GM21515 (cell line): ENCODE data around the gene BBX.

Experiments used
- ATAC-seq: cut with Tn5 transposase; IDR thresholded peaks from one replicate; pipeline ENCODE4 v1.9.1; 2021; ENCODE audit not compliant: unreplicated experiment

BBX gene

DNA sequence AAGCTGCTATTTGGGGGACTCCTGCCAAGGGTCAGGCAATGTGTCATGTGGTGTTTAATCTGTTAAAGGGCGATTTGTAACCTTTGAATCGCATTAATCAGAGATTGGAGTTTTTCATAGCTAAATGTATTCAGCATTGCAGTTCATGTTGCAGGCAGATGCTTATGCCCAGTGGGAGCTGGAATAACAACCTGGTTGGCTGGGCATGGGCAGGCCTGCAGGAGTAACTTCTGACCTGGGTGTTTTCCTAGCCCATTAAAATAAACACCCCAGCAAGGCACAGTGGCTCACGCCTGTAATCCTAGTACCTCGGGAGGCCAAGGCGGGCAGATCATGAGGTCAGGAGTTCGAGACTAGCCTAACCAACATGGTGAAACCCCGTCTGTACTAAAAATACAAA is 268.7 kb downstream of the BBX start:
- ATAC-seq, result no peak

DNA sequence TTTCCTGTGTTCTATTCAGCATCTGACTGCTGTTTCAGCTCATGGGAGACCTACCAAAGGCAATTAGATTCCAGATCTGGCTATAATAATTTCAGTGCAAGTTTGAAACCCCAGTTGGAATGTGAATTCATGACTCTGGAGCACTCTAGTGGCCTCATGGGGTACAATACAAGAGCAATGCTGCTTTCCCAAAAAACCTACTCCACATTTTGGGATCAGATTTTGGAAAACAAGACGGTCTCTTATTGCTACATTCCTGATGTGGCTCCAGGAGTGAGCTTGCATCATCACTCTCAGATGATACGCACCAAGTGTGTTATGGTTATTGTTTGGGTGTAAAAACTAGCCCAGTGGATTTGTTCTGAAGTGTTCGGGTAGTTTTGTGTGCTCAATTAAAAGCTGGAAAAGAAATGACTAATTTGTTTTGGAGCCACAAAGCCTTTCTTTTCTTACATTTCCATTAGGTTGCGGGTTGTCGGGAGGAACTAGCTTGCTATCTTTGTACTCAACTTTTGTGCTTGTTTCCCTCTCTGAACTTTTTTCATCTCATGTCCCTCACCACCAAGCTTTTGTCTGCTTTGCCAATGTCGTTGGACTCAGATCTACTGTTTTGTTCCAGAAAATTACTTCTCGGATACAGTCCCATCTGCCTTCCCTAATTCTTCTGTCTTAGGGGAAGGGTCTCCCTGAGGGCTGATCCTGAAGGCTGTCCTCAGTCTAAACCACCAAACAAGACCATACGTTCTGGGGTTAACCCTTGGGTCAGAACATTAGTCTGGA is 272.1 kb downstream of the BBX start:
- ATAC-seq, result no peak

DNA sequence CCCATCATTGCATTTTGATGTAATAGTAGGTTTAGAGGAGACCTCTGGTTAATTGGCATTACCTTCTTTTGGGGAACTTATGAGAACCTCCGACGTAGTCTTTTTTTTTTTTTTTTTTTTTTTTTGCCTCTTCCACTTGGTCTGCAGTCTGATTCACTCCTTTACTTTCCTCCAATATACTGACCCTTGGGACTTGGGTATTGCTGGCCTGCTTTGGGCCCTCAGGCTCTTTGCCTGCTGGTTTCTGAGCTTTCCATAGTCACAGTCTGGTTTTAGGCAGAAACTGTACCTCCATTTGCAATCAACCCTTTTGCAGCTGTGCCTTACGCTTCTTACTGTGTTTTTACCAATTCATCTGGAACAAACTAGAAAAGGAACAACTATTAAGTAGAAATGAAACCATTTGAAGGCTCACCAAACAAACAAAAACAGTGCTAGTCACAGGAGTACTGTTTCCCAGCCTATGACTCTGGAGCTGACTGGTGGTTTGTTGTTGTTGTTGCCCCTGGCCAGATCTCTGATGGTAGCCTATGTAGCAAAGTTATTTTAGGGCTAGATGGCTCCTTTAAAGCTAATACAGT is 272.8 kb downstream of the BBX start:
- no peak for ATAC-seq

DNA sequence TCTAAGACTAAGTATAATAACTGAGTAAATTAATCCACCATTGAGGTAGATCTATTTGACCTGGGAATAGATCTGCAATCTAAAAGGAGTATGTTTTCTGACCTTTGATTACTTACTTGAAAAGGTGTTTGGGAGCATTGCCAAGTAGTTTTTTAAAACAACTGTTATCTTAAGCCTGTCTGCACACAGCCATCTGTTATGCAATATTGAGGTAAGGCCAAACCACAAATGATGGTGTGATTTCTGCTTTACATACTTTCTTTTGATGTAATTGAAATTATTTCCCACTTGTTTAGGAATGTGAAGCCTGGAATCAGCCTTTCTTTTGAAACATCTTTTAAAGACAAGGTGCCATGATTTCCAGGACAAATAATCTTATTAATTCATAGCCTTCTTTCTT is 274.0 kb downstream of the BBX start:
- no peak for ATAC-seq

DNA sequence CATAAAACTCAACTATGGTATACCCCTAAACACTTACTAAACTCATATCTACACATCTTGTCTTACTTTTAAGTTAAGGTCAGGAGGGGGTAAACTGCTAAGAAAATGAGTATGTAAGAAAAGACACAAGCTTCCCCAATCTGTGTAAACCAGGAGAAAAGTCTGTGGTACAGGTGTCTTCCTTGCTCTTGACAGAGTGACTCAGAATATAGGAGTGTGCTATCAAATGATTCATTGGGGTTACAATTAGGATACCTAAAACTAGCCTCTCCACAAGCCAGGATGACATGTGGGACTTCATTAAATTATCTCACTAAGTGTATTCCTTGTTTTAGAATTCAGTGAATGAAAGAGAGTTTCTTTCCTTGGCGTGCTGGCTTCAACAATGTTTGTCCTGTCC is 274.8 kb downstream of the BBX start:
- no peak for ATAC-seq

DNA sequence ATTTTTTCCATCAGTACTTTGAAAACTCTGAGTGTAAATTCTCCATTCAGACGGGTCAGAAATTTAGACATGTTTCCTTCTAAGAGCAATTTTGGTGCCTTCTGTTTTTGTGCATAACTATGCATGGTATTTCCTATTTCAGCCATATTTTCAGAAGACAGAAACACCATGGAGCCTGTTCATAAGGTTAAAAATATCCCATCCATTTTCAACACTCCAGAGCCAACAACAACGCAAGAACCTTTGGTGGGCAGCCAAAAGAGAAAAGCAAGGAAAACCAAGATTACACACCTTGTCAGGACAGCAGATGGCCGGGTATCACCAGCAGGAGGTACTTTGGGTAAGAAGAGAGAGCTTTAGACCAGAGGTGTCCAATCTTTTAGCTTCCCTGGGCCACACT is 275.6 kb downstream of the BBX start:
- no peak for ATAC-seq

DNA sequence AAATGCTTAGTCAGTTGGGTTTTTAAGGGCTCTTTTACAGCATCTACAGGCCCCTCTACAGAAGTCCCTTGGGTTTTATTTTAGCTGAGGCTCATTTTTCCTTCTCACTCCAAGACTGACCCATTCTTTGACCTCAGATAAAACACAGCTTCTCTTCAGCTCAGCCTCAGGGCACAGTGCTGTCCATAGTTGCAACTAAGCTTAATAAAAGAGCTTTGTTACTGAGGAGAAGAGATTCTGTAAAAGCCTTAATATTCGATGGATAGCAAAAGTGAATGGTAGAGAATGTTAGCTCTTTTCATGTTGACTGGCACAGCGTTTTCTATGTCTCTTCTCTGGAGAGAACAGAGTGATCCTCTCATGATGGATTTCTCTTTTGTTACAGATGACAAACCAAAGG is 277.9 kb downstream of the BBX start:
- ATAC-seq, result no peak

DNA sequence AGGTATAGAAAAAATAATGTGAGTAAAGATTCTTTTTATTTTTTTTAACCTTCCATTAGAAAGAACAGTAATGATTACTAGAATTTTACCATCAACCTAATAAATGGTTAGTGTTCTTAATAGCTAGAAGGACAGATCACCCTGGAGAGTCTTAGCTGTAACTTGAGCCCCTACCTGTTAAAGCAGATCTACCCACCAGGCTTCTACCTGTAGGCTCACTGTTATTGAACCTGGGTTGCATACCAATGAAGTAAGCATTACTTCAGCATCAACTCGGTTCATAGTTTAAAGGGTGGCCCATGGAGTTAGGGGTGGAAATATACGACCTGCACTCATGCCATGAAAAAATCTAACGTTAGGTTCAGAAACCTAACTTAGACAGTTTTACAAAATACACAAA is 280.4 kb downstream of the BBX start:
- no peak for ATAC-seq

DNA sequence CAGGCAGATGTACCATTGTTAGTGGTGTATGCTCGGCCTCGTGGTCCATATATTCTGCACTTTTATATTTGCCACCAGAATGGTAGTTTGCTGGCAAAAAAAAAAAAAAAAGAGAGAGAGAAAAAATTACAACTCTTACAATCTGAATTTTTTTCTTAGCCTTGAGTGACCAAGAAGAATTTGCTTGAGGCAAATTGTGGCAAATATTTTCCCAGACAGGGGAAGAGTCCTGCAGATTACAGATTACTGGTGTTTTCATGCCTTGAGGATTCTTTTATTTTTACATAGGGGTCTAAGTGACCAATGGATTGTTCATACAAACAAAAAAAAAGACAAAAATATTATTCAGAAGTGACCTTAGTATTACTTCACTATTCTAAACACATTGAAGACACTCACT is 283.3 kb downstream of the BBX start:
- ATAC-seq, result no peak

DNA sequence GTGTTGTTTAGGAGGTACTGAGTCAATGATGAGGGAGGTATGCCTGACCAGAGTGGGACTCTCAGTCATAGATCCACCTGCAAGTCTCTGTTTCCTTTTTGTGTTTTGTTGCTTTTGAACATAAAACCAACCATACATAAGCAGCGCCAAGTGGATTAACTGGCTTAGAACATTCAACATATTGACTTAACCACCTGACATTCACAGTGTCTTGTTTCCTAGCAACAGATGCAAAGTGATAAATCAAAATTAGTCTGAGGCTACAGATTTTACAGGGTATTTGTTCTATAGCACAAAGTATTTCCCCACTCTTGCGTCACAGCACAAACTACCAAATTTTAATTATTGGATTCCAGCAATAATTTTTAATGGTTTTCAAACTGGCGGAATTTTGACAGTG is 283.8 kb downstream of the BBX start:
- ATAC-seq, result no peak

DNA sequence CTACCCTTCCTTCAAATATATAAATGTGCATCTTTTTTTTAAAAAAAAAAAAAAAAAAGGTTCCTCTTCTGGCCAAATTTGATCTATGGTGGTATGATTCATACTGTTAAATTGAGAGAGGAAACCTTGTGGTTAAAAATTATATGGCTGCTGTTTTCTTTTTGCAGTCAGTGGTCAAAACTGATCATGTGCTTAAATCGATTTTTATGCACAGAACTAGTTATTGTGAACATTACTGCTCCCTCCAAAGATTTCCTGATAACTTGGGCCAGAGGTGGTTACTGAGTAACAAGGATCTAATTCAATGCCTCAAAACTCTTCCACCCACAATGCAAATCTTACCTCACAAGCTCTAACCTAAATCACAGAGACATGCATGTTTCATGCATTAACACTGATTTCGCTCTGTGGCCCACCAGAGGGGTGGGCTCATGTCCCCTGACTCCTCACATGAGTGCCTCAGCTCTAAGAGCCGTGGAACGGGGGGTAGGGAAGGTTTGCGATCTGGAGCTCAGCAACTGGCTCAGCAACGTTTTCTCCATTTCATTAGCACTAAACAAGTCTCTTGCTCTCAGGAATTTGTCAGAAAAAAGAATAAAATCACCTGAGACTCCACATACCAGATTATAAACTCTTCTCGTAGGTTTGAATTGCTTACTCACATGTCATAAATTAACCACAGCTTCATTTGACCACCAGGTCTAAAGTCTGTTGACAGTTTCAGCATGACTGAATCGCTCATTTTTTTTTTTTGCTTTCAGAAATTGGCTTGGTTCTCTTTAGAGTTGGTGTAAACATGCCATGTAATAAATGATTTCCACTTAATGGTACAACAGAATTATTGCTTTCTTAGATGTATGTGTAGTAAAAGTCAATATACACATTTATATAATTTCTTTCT is 287.7 kb downstream of the BBX start:
- ATAC-seq, result no peak

DNA sequence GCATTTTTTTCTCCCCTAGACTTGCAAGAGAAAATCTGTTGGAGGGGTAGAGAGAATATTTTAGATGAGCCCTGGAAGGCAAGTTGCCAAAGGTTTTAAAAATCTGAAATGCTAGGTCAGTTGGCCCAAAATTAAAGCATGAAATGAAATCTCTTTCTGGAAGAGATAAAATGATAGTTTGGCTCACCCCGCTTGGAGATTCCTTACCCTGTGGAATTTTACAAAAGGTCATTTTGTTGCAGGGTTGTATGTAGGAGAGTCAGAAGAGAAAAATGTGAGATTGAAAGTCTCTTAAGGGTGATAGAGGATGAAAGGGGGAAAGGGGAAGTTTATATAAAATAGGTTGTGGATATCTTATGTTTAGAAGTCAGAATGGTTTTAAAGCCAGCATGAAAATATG is 290.3 kb downstream of the BBX start:
- no peak for ATAC-seq

DNA sequence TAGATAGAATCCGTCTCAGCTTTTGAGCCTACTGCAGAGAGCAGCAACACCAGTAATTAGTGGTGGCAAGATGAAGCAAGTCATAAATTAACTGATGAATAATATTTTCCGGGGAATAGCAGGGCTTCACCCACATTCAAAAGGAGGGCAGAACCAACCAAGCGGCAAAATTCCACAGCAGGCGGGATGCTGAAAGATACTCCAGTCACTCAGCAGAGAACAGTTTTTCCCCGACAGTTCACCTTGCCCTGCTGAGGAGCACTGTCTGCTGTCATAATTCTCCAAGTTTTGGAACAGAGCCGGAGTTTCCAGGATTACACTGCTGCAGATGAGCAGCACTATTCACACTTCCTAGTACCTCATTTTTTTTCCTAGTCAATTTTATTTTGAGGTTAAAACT is 293.3 kb downstream of the BBX start:
- ATAC-seq, result no peak

DNA sequence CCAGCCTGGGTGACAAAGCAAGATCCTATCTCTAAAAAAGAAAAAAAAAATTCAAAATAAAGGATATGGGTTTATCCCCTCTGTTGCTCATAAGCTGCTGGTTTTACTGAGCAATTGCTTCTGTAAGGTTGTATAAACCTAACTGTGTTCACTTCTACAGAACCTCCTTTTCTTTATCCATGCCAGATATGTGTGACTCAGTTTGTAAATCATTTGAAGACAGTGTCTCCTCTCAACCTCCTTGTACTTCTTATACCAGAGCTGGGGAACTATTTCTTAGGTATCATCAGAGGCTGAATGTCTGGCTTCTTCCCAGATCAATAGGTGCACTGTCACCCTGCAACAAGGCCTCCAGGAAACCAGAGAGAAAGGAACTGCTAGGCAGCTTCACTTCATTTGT is 294.3 kb downstream of the BBX start:
- ATAC-seq, result no peak

DNA sequence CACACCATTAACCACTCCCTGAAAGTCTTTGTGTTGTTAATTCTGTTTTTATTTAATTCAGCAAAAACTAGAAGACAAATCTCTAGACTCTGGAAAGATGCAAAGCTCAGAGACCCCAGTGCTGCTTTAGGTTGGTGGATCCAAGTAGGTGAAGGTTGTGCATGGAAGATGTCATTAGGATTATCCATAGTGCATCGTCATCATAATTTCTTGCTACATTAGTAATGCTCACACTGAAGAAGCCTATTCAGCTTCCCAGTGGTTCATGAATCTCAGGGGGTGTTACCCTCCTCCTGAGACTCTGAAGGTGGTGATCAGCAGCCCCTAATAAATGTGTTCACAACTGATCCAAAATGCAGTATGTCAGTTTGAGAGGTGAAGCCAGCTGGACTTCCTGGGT is 295.3 kb downstream of the BBX start:
- no peak for ATAC-seq

DNA sequence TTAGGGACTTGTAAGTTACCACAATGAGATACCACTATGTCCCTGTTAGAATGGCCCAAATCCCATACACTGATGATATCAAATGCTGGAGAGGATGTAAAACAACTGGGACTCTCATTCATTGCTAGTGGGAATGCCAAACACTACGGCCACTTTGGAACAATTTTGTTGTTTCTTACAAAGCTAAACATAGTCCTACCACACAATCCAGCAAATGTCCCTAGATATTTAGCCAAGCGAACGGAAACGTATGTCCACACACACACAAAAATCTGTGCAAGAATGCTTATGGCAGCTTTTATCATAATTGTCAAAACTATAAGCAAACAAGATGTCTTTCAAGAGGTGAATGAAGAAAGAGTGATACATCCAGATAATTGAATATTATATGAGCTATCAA is 296.9 kb downstream of the BBX start:
- ATAC-seq, result no peak

DNA sequence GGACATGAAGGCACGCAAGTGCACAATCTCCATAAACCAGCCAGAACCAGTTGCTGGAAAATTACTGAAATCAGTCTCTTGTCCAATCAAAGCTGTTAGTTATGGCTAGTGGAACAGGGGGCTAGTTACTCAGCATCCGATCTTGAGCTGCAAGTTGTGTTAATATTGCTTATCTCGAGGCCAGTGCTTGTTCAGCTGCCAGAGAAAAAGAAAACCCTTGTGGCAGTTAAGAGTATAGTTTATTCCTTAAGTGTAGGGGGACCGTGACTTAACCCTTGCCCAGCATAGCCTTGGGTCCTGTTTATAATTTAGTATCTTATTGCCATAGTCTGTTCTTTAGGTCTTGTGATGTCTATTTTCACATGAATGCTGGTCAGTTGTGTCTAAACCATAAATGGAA is 299.5 kb downstream of the BBX start:
- no peak for ATAC-seq

DNA sequence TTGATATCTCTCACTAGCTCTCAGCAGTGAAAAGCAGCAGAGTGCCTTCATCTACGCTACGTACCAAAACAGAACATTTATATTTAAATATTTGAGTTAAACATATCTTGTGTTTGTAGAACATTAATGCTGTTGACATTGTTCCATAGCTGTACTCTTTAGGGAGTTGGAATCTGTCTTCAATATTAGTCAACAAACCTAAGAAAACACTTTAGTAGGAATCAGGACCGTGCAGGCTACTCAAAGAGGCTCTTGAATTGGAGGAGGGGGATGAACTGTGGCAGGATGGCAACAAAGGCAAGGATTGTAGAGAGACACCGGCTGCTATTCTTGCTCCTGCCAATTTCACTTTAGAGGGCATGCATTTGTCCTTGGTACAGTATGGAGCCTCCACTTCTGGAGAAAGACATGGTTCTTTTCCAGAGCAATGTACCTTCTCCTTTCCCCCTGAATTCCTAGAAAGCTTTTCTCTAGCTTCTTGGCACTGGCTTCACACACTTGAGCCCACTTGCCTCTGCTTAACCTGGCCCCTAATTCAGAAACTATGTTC is 302.1 kb downstream of the BBX start:
- no peak for ATAC-seq

DNA sequence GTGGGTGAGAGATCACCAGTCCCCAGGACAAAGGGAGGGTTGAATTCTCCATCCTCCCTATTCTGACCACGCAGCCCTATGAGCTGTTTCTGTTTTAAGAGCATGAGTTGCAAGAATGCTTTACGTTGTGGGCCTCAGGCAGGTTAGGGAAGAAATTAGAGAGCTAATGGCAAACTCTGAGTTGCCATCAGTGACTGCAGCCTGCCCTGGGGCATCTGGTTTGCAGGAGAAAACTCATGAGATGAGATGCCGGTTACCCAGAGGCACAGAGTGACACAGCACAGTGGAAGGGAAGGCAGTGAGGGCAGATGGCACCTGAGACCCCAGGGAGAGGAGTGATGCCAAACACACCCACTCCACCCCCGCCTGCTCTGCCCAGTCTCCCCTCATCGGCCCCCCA is 302.8 kb downstream of the BBX start:
- ATAC-seq, result no peak

DNA sequence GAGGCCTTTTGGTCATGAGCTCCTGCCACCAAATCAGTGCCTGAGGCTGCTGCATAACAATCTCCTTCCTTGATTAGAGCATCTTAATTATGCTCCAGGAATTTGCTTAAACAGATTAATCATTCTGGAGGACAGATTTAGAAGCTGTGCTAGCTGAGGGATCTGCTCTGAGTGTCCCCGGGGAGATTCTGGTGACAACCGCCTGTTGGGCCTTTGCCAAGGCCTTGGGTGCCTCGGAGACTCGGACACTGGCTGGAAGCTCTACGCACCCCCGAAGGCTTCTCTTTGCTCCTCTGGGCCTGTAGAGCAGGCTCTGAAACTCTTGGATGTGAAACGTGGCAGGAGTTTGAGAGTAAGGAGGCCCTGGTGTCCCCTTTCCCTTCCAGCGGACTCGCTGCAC is 304.0 kb downstream of the BBX start:
- no peak for ATAC-seq

DNA sequence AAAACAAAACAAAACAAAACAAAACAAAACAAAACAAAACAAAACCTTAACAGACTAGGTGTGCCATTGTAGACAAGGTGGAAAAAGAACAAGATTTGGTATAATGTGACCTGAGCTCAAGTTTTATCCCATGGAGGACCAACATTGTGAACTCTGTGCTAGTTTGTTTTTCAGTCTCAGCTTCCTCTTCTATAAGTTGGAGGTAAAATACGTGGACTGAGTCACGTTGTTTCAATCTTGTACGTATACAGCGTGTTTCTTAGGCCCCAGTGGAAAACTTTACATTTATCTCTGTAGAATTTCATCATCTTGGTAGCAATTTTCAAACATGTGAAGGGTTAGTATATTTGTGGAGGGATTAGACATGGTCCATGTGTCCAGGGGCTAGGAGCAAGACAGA is 306.4 kb downstream of the BBX start:
- no peak for ATAC-seq

DNA sequence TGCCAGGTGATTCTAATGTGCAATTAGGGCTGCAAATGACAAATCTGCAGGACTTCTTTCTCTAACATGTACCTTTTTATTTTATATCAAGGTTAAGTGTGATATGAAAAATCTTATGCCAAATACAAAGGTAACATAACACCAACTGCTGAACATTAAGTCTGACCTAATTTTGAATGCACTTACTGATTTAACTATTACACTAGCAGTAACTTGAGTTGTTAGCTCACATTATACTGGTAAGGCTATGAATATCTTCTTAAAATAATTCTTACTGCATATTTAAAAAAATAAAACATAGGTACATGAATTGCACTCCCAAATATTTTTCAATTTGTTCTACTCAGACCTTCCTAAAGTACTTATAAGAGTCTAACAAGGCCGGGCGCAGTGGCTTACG is 308.8 kb downstream of the BBX start:
- ATAC-seq, result no peak
